HTERT RPE-1 (cell line): ENCODE results near the gene GABBR2.
"Not testable (repeated sequence)": the region's sequence is repeated elsewhere in the genome, so short reads cannot be mapped to it uniquely, and the experiment has no call there.

ENCODE experiments used
- in situ Hi-C: fragments of 300-500 bp; cut with MboI; formaldehyde crosslinking; loops from 4 replicates; pipeline ENCODE4 v1.14.3; 2020; ENCODE audit warnings: low sequenced_read_pairs

Gene GABBR2

GRCh38 chr9:98494852-98495251 is 213.9 kb downstream of the GABBR2 start:
- in situ Hi-C loops, result no loop called here

DNA sequence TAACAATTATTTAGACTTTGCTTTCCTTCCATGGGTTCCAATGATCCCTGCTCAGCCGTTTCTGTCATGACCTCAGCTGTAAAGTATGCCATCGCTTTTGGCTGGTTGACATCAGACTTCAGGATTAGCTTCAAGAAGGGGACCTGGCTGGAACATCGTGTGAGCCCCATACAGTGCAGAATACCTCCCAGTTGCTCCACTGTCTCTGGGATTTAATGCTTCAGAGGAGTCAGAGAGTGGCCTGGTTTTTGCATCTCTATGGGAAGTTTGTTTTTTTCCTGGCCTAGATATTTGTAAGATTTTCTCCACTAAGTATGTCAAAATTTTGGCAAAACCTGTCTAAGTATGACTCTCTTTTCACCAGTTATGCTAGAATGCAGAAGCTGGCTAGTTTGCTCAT is 216.9 kb downstream of the GABBR2 start:
- in situ Hi-C loops, result no loop called here

GRCh38 chr9:98491231-98491651 is 217.5 kb downstream of the GABBR2 start:
- in situ Hi-C loops, result no loop called here

DNA sequence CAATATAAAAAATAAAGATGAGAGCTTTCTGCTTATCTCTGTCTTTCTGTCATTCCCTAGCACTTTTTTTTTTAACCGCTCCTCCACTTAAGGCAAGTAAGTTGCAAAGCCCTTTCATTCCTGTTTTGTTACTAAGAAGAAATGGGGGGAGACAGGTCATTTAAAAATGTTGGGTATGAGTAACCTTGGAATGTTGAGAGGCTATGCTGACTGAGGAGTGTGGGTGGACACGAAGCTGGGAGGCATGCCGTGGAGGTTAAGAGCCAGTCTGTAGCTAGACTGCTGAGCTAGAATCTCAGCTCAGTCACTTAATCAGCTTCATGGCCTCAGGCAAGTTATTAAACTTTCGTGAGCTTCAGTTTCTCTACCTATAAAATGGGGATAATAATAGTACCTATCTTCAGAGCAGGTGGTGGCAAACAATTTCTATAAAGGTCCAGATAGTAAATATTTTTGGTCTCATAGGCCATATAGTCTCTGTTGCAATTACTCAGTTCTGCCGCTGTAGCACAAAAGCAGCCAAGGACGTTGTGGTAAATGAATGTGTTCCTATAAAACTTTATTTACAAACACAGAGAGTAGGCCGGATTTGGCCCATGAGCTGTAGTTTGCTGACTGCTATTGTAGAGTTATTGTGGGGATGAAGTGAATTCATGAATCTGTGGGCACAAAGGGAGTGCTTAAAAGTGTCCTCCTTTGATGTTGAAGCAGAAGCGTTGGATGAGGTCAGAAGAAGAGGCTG is 220.0 kb downstream of the GABBR2 start:
- in situ Hi-C loops, result no loop called here

- in situ Hi-C loops, result no loop called here
Measured at GRCh38 chr9:98485706-98486105, 223.0 kb downstream of the GABBR2 start.

GRCh38 chr9:98484162-98484561 is 224.6 kb downstream of the GABBR2 start:
- in situ Hi-C loops, result no loop called here

- in situ Hi-C loops, result no loop called here
Measured at GRCh38 chr9:98482226-98482625, 226.5 kb downstream of the GABBR2 start.

DNA sequence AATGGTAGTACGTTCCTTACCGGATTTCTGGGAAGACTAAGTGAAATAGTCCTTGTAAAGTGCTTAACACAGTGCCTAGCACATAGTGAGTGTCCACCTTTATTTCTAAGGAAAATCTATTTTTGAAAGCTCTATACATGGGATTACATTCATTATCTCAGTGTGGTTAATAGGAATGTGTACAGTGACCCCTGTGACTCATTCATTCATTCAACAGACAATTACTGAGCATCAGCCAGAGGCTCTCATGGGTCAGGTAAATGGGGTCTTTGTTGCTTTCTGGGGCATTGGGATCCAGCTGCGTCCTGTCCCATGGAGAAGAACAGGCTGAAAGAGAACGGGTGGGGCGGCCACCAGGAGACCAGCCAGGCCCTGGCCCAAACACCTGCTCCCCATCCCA is 227.1 kb downstream of the GABBR2 start:
- in situ Hi-C loops, result no loop called here

DNA sequence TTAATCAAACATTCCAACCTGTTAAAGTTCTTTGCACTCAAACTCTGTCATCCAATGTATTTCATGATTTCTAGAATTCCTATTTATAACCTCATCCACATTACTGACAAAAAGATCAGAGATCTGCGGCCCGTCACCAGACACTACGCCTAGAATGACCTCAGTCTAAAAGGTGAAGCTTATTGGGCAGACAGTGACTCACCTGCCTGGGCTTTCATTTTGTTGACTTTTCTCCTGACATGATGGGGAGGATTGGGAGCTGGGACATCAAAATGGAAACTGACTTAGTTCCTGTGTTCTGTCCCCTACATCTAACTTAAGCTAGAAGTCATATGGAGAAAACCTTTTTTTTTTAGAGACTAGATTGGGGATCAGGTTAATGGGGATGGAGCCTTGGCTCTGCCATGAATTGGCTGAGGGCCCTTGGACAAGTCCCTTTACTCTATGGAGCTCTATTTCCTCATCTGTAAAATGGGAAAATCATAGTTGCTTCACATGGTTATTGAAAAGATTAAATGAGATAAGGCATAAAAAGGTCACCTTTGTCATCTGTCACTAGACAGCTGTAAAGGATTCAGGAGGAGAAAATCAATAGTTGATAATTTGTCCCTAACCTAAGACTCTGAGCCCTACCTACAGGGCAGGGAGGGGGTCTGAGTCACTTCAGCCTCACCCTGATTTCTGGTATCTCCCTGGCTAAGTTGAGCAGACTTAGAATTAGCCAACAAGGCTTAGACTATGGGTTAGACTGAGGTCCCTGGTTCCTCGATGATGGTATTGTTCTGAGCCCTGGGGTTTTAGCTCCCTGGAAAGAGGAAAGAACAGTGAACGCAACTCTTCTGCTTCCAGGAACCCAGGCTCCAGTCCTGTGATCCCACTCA is 228.5 kb downstream of the GABBR2 start:
- in situ Hi-C loops, result no loop called here

- in situ Hi-C loops, result no loop called here
Measured at GRCh38 chr9:98479449-98479848, 229.3 kb downstream of the GABBR2 start.

DNA sequence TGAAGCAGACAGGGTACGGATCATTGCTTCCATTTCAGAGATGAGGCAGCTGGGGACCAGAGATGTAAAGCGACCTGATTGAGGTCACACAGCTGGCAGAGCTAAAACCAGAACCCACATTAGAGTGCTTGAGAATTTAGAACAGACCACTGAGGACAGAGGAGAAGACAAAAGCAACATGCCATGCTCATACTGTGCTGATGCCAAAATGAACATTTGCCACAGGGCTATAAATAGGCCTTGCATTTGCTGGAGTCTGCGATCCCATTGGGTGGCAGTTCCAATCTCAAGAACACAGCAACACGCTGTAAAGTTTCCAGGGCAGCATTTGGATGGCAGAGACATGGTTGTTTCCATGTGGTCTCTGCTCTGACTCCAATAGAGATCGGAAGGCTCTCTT is 230.9 kb downstream of the GABBR2 start:
- in situ Hi-C loops, result no loop called here

- in situ Hi-C loops, result no loop called here
Measured at GRCh38 chr9:98472216-98472615, 236.5 kb downstream of the GABBR2 start.

DNA sequence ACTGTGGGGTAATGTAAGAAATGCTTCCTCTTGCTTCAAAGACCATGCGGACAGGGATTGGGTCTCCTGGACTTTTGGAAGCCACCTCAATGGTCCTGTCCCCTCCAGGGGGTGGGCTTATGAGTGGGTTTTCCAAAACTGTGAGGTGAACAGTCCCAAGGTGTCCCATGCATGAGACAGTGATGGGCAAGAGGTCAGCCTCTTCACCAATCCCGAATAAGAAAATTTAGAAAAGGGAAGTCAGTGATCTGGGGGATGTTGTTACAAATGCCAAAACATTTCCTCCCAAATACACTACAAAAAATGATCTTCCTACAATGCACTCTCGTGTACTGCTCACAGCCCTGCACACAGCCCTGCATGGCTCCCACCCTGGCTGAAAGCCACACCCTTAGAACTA is 237.6 kb downstream of the GABBR2 start:
- in situ Hi-C loops, result no loop called here

DNA sequence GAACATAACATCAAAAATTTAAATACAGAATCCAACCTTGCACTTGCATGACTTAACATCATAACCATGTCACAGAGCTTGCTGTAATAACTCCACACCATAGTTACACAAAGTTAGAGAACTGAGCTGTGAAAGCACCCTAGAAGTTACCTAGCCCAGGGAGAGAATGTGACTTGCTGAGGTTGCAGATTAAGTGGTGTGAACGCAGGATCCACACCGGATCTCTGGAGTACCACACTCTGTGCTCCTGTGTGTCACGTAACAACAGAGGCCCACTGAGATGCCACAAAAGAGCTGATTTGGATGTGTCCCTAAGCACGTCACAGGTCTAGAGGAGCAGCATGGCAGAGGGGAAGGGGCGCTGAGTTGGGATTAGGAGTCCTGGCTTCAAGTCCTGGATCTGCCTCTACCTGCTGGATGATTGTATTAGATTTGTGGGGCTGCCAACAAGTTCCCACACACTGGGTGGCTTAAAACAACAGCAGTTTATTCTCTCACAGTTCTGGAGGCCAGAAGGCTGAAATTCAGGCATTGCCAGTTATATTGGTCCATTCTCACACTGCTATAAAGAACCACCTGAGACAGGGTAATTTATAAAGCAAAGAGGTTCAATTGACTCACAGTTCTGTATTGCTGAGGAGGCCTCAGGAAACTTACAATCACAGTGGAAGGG is 240.0 kb downstream of the GABBR2 start:
- in situ Hi-C loops, result no loop called here

DNA sequence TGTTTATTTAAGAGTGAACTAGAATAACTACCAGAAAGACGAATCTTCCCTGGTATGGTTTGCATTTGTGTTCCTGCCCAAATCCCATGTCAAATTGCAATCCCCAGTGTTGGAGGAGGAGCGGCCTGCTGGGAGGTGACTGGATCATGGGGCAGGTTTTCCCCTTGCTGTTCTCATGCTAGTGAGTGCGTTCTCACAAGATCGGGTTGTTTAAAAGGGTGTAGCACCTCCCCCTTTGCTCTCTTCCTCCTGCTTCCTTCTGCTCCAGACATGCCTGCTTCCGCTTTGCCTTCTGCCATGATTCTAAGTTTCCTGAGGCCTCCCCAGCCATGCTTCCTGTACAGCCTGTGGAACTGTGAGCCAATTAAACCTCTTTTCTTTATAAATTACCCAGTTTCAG is 242.9 kb downstream of the GABBR2 start:
- in situ Hi-C loops, result no loop called here

GRCh38 chr9:98464156-98464690 is 244.5 kb downstream of the GABBR2 start:
- in situ Hi-C loops, result not testable (repeated sequence)

DNA sequence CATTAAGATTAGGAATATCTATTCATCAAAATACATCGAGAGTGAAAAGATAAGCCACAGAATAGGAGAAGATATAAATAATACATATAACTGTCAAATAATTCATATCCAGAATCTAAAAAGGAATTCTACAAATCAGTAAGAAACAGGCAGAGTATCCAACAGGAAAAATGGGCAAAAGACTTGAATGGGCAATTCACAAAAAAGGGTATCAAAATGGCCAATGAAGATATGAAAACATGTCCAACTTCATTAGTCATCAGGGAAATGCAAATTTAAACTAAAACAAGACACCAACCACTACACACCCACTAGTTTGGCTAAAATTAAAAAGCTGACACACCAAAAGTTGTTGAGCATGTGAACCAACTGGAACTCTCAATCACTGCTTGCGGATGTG is 246.4 kb downstream of the GABBR2 start:
- in situ Hi-C loops, result no loop called here

- in situ Hi-C loops, result no loop called here
Measured at GRCh38 chr9:98460704-98461103, 248.0 kb downstream of the GABBR2 start.

DNA sequence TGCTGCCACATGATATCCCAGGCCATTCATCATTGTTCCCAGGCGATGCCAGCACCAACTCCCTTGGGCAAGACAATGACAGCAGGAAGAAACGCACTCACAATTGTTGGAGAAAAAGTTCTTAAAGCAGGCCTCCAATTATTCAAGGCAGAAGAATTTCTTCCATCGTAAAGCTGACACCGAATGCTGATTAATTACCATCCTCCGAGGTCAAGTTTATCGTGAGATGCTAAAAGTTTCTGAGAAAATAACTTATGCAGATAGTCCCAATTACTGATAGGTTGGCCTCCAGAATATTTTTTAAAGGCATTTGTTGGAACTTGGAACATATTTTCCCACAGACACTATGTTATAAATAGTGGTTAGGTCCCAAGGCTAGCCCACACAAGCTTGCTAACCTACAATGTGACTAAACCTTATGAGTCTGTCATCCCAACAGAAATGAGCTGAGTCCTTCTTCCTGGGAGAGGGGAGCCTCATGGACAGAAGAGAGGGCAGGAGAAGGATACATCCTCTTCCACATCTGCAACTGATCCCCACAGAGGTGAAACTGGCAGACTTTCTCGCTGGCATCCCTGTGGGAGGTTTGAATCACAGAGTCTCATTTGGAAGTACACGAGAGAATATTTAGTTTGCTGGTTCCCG is 250.9 kb downstream of the GABBR2 start:
- in situ Hi-C loops, result no loop called here

- in situ Hi-C loops, result no loop called here
Measured at GRCh38 chr9:98456156-98456613, 252.6 kb downstream of the GABBR2 start.
